GM19395 (cell line): Measurements from ENCODE around the gene CD22.
"Not testable (repeated sequence)": the region's sequence is repeated elsewhere in the genome, so short reads cannot be mapped to it uniquely, and the experiment has no call there.

Experiments used
- ATAC-seq: cut with Tn5 transposase; IDR thresholded peaks from one replicate; pipeline ENCODE4 v1.9.1; 2021; ENCODE audit warnings: mild to moderate bottlenecking, moderate library complexity; ENCODE audit not compliant: unreplicated experiment

Gene CD22

GRCh38 chr19:35357867-35358573 lies 29.0 kb downstream of the CD22 start, which contains the start of gene FFAR3:
TSS of gene FFAR3 (plus strand) at chr19:35358460. CDS start at chr19:35358891, 431 bp downstream.
- ATAC-seq: no peak

- ATAC-seq: not testable (repeated sequence)
These were observed 29.8 kb downstream of the CD22 start for GRCh38 chr19:35358834-35359233.

- ATAC-seq: not testable (repeated sequence)
These were observed 30.4 kb downstream of the CD22 start for GRCh38 chr19:35359395-35359794.

- ATAC-seq: not testable (repeated sequence)
These were observed 31.1 kb downstream of the CD22 start for GRCh38 chr19:35360081-35360480.

- ATAC-seq: no peak
These were observed 32.0 kb downstream of the CD22 start for GRCh38 chr19:35360880-35361420.

- no peak for ATAC-seq
These were observed 33.4 kb downstream of the CD22 start for GRCh38 chr19:35362261-35363000.

DNA sequence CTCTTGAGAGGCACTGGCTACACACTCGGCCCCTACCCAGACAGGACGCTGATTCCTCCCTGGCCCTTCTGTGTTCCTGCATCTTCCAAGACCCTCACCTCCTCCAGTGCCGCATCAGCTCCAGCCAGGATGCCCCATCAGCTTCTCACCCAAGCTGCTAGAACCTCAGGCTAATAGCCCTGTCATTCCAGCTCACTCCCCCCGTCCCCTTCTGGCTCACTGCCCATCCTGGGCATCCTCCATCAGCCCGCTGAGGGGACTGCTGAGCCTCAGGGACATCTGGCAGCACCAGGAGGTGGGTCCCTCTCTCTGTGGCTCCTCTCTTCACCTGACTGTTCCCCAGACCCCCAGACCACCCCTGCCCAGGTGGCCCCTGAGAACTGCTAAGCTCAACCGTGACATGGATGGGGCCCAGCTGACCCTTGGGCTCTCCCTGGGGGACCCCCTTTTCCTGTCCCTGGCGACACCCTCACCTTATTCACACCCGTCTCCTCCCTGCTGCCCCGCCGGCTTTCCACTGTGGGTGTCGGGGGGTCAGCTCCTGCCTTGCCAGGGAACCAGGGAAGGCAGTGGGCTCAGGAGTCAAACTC lies 34.1 kb downstream of the CD22 start:
- ATAC-seq: no peak

- ATAC-seq: no peak
These were observed 34.9 kb downstream of the CD22 start for GRCh38 chr19:35363711-35364425.

DNA sequence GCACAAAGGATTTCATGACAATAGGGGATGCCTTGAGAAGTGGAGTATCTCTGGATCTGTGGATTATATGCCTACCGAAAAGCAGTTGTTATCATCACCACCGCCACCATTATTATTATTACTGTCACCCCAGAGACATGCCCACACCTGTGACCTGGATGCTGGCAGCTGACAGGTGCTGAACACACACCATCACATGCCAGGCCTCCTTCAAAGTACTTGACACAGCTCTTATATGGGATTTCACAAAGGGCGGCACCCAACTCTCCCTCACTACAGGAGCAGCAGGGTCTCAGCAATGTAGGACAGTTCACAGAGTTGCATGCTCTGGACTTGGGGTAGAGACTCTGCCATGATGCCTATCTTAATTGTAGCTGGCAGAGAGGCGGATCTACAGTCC lies 36.3 kb downstream of the CD22 start:
- no peak for ATAC-seq

- ATAC-seq: no peak
These were observed 39.4 kb downstream of the CD22 start for GRCh38 chr19:35368378-35368777.

GRCh38 chr19:35369522-35369921 lies 40.5 kb downstream of the CD22 start:
- ATAC-seq: no peak

DNA sequence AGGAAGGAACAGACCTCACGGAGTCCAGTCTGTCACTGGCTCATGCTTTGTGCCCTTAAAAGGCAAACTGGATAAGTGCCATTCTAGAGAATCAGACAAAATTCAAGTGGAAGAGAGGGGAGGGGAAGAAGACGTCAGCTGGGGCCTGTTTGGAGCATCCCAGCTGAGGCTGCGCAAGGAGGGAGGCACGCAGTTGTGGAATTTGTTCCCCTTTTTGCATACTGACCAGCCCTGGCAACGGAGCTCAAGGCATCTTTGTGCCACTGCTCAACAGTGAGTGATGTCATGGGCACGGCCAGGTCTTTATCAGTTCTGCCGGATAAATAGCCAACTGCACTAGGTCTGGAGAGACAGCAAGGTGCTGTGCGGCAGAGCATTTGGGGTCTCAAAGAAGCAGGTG lies 41.7 kb downstream of the CD22 start, which contains the start of gene GPR42:
GPR42 (plus strand) TSS at position 347 of the 400 bp plus-strand sequence. CDS start 292 bp downstream, outside the sequence.
- ATAC-seq: no peak

GRCh38 chr19:35373492-35373891 lies 44.5 kb downstream of the CD22 start:
- no peak for ATAC-seq

- ATAC-seq: not testable (repeated sequence)
These were observed 45.0 kb downstream of the CD22 start for GRCh38 chr19:35374031-35374430.

GRCh38 chr19:35375505-35376307 lies 46.7 kb downstream of the CD22 start:
- ATAC-seq: no peak

DNA sequence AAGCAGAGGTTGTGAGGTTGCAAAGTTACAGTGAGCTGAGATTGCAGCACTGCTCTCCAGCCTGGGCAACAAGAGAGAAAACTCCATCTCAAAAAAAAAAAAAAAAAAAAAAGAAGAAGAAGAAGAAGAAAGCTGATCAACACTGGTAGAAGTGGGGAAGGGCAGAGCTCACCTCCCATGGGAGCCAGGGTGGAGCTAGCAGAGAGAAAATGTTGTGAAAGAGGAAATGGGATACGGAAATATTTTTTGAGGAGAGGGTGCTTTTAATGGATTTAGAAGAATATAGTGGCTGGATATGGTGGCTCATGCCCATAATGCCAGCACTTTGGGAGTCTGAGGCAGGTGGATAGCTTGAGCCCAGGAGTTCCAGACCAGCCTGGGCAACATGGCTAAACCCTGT lies 48.7 kb downstream of the CD22 start:
- no peak for ATAC-seq

- no peak for ATAC-seq
These were observed 49.4 kb downstream of the CD22 start for GRCh38 chr19:35378356-35378755.

- ATAC-seq: not testable (repeated sequence)
These were observed 50.6 kb downstream of the CD22 start for GRCh38 chr19:35379545-35379944.

DNA sequence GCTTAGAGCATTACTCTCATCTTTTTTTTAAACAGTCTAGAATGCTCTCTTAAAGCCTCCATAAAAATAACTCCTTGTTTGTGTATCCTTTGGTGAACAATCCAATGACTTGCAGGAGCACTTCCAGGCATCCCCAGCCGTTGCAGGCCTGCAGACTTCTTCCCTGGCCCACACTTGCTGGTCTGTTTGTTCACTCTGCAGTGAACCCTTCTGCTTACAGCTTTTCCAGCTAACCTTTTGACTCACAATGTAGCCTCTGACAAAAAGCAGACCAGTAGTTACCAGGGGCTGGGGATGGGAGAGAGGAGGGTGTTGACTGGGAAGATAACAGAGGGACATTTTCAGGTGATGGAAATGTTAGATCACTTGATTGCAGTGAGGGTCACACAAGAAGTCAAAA lies 51.0 kb downstream of the CD22 start:
- no peak for ATAC-seq
